Activated naive CD4-positive, alpha-beta T cell treated with anti-CD3 and anti-CD28 coated beads for 36 hours (primary cell): Measurements from ENCODE around the gene RNF207. TPM values are rescaled to one million over a fixed set of nuclear protein-coding genes. Genes with fewer than 3 reads are reported as not detected.

Experiments
- CTCF ChIA-PET: fragments of 350-600 bp; sonication (Branson Sonifier 250); formaldehyde crosslinking; loops from one replicate; lab custom pipeline; 2021; ENCODE audit warnings: antibody characterized with exemption; lab: Charles Lee
- DNase-seq: peaks from one replicate; pipeline ENCODE4 v3.0.0-alpha.2; 2020
- H3K27ac Mint-ChIP-seq: one replicate; pipeline ENCODE4 v1.8.0; 2021; ENCODE audit warnings: mild to moderate bottlenecking, mixed read lengths
- H3K27me3 Mint-ChIP-seq: one replicate; pipeline ENCODE4 v1.8.0; 2021; ENCODE audit warnings: low read depth, mixed read lengths
- H3K36me3 Mint-ChIP-seq: one replicate; pipeline ENCODE4 v1.8.0; 2021; ENCODE audit warnings: low read depth, mixed read lengths
- H3K4me1 Mint-ChIP-seq: one replicate; pipeline ENCODE4 v1.8.0; 2021; ENCODE audit warnings: low read depth, mixed read lengths
- H3K4me3 Mint-ChIP-seq: one replicate; pipeline ENCODE4 v1.8.0; 2021; ENCODE audit warnings: mild to moderate bottlenecking, moderate library complexity, mixed read lengths
- H3K9me3 Mint-ChIP-seq: one replicate; pipeline ENCODE4 v1.8.0; 2021; ENCODE audit warnings: mixed read lengths
- intact Hi-C: fragments of 100-400 bp; cut with micrococcal nuclease; formaldehyde crosslinking; loops from one replicate; pipeline ENCODE4 v1.15.1; 2023
- total RNA-seq, 2 experiments: library from RNA; stranded (reverse); gene quantifications; one replicate each; pipeline ENCODE4 v1.2.3, GENCODE V29; 2021

RNF207 gene
- total RNA-seq, 2 experiments from 2014 or later, result 3.2 to 4.1 TPM

DNA sequence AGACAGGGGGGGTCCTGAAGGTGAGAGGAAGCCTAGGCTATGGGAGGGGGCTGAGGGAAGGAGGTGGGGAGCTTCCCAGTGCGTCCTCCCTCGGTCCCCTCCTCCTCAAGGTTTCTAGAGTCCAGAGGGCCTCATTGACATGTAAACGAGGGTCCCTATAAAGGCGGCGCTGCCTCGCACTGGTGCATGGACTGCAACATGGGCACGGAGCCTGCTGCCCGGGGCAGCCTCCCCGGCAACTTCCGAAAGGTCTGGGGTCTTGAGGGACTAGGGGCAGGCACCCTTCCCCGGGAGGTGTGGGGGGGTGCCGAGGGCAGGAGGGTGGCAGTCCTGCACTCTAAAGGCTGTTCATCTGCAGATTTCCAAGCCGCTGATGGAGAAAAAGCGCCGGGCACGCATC is 38.1 kb downstream of the RNF207 start, which contains the start of gene HES3:
Gene HES3, plus strand, starts transcription at position 187 of the 400 bp plus-strand sequence. Its CDS starts 187 bp downstream, at position 374.
- H3K4me3 Mint-ChIP-seq, result no peak within 1 kb of the TSS
- H3K4me1 Mint-ChIP-seq, result peaks cover 14% of the 10 kb centered on the region
- H3K36me3 Mint-ChIP-seq, result no peaks in the 10 kb centered on the region
- DNase-seq, result no peak
- H3K27ac Mint-ChIP-seq, result no peak within 1 kb of the TSS
- intact Hi-C loops, result loop anchor here (2.0 kb wide), 1 partner anchor 191 kb away; no protein-coding TSS in a partner anchor
- CTCF ChIA-PET, result interaction anchor here (1.1 to 1.7 kb wide), 2 partner anchors 45 to 135 kb away, joined by 5 to 8 read pairs; partner anchors contain the start of gene RPL22
- H3K27me3 Mint-ChIP-seq, result peaks cover 57% of the 10 kb centered on the region
- H3K9me3 Mint-ChIP-seq, result no peaks in the 10 kb centered on the region

DNA sequence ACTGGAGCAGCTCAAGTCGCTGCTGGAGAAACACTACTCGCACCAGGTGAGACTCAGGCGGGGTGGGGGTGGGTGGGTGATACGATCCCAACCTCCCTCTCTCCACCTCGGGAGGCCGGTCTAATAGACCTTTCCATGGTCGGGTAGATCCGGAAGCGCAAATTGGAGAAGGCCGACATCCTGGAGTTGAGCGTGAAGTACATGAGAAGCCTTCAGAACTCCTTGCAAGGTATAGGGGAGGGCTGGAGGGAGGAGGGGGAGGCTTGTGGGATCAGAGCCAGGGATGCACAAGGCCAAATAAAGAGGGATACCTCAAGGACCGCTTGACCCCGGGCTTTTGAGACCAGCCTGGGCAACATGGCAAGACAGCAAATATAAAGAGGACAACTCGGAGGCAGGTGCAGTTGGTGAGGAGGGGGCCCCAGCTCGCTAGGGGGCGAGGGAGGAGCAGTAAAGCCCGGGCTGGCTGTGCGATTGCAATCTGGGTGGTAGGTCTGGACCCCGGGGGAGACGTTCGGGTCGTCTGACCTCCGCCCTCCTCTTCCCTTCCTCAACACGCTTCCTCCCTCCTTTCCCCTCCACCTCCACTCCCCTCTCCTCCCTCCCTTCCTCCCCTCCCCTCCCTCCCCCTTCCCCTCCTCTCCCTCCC is 38.6 kb downstream of the RNF207 start:
- CTCF ChIA-PET, result interaction anchor here (0.6 to 4.1 kb wide), 6 partner anchors 45 to 158 kb away, joined by 3 to 25 read pairs (median 4); partner anchors contain the start of genes ACOT7 and RPL22
- no peak for DNase-seq
- intact Hi-C loops, result loop anchor here (1.0 to 5.0 kb wide), 5 partner anchors 8 to 732 kb away; no protein-coding TSS in a partner anchor
- Mint-ChIP-seq H3K27ac (no peak overlapping the region), H3K9me3 (no peaks in the 10 kb centered on the region), H3K4me1 (peaks cover 14% of the 10 kb centered on the region), H3K36me3 (no peaks in the 10 kb centered on the region), H3K4me3 (no peak overlapping the region), H3K27me3 (peaks cover 54% of the 10 kb centered on the region)

DNA sequence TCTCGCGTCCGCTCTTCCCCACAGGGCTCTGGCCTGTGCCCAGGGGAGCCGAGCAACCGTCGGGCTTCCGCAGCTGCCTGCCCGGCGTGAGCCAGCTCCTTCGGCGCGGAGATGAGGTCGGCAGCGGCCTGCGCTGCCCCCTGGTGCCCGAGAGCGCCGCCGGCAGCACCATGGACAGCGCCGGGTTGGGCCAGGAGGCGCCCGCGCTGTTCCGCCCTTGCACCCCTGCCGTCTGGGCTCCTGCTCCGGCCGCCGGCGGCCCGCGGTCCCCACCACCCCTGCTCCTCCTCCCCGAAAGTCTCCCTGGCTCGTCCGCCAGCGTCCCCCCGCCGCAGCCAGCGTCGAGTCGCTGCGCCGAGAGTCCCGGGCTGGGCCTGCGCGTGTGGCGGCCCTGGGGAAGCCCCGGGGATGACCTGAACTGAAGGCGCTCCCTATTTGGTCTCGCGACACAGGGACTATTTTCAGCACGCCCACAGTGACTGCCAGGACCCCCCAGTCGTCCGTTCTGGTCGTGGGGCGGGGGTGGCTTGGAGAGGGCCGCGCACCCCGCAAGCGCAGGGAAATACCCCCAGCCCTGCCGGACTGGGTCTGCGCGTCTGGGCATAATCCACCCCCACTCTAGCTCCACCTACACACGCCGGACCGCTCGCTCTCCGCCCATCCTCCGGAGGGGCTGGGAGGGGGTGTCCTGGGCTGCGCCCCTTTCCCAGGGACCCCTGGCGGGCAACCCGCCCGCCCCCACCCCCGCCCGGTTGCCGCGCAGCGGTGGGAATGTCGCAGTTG is 39.4 kb downstream of the RNF207 start:
- H3K4me1 Mint-ChIP-seq, result peaks cover 14% of the 10 kb centered on the region
- no peaks in the 10 kb centered on the region for H3K9me3 Mint-ChIP-seq
- no peaks in the 10 kb centered on the region for H3K36me3 Mint-ChIP-seq
- H3K27me3 Mint-ChIP-seq, result peaks cover 54% of the 10 kb centered on the region
- CTCF ChIA-PET, result interaction anchor here (0.6 to 4.2 kb wide), 15 partner anchors 9 to 194 kb away, joined by 3 to 49 read pairs (median 6); partner anchors contain the start of genes ACOT7, ICMT and RPL22
- no peak overlapping the region for H3K27ac Mint-ChIP-seq
- peak; percentile 79 for DNase-seq
- no peak overlapping the region for H3K4me3 Mint-ChIP-seq
- intact Hi-C loops, result loop anchor here (1.0 to 5.0 kb wide), 5 partner anchors 9 to 733 kb away; no protein-coding TSS in a partner anchor

DNA sequence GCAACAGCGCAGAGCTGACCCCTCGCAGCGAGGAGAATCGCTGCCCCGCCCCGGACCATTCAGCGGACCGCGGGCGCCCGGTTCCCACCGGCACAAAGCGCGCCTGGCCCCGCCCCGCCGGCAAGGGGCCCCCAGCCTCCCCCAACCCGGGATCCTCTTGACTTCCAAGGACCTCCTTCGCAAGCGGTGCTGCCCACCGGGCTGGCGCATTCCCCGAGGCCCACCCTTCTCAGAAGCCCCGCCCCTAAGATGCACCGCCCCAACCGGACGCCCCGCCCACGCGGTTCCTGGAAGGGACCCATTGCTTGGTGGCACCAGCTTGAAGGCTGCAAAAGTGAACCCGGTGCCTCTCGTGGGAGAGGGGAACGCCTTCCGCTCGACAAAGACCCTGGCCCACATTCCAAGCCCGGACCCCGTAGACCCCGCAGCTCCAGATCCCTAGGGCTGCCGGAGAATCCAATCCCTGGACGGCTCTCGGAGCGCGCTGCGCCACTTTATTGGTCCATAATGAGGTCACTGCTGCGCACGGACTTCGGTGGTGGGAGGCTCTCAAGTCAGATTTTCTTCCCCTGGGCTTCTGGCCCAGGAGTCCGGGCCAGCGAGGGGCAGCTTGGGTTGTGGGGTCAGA is 40.1 kb downstream of the RNF207 start:
- Mint-ChIP-seq H3K4me1 (peaks cover 14% of the 10 kb centered on the region), H3K9me3 (no peaks in the 10 kb centered on the region), H3K36me3 (no peaks in the 10 kb centered on the region), H3K27me3 (peaks cover 54% of the 10 kb centered on the region), H3K27ac (no peak overlapping the region), H3K4me3 (no peak overlapping the region)
- peak; percentile 59 for DNase-seq
- intact Hi-C loops, result loop anchor here (1.0 to 5.0 kb wide), 9 partner anchors 10 to 734 kb away; no protein-coding TSS in a partner anchor
- CTCF ChIA-PET, result interaction anchor here (0.8 to 4.2 kb wide), 24 partner anchors 8 to 349 kb away, joined by 3 to 49 read pairs (median 5); partner anchors contain the start of genes ACOT7 and ICMT

GRCh38 chr1:6246497-6247467 is 40.9 kb downstream of the RNF207 start:
- Mint-ChIP-seq H3K27ac (no peak overlapping the region), H3K4me3 (peak overlapping the region; percentile 36), H3K9me3 (no peaks in the 10 kb centered on the region), H3K27me3 (peaks cover 48% of the 10 kb centered on the region), H3K4me1 (peaks cover 8% of the 10 kb centered on the region), H3K36me3 (no peaks in the 10 kb centered on the region)
- intact Hi-C loops, result loop anchor here (1.0 to 5.0 kb wide), 6 partner anchors 97 to 734 kb away; no protein-coding TSS in a partner anchor
- CTCF ChIA-PET, result interaction anchor here (0.7 to 4.2 kb wide), 30 partner anchors 8 to 348 kb away, joined by 3 to 49 read pairs (median 4); partner anchors contain the start of genes ACOT7 and ICMT
- DNase-seq, result peak; percentile 82

DNA sequence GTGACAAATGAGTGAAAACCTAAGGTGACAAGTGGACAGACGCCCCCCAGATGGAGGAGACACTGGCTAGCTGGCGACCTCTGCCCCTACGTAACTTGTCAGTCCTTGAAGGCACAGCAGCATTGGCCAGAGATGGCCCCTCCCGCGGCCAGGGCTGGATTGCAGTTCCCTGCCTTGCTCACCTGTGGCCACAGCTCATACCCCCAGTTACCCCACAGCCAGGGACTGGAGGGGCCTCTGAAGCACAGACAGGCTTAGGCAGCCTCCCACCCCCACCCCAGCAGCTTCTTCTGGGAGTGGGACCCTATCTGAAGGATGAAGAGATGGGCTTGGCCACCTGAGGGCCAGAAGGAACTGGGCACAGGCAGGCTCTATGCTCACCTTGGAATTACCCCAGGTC is 41.7 kb downstream of the RNF207 start:
- H3K4me1 Mint-ChIP-seq, result peaks cover 8% of the 10 kb centered on the region
- no peak for DNase-seq
- intact Hi-C loops, result loop anchor here (2.0 to 5.0 kb wide), 3 partner anchors 149 to 735 kb away; no protein-coding TSS in a partner anchor
- no peak overlapping the region for H3K27ac Mint-ChIP-seq
- CTCF ChIA-PET, result interaction anchor here (0.8 to 4.2 kb wide), 15 partner anchors 9 to 202 kb away, joined by 3 to 49 read pairs (median 8); partner anchors contain the start of genes ACOT7 and ICMT
- H3K9me3 Mint-ChIP-seq, result no peaks in the 10 kb centered on the region
- no peaks in the 10 kb centered on the region for H3K36me3 Mint-ChIP-seq
- H3K27me3 Mint-ChIP-seq, result peaks cover 48% of the 10 kb centered on the region
- H3K4me3 Mint-ChIP-seq, result no peak overlapping the region

DNA sequence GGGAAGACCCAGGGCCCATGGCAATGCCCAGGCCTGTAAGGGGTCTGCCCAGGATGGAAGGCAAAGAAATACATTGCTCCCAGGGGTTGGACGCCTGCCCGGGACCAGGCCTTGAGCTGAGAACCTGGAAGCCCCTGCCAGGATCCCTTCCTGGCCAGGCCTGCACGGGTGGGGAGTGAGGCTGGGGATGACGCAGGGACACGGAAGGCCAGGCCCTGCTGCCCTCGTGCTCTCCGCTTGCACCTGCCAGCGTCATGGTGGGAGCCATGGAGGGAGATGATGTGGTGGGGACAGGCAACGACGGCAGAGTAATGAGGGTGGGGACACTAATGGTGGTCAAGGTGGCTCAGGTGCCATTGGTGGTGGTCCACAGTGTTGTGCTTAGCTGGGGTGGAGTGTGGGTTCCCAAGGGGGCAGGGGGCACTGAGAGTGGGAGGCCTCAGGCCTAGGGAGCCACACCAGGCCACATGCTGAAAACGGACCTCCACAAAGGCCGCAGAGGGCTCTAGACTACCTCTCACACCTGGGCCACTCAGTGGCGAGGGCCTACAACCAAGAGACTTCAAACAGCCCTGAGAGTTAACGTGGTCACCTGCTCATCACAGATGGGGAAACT is 42.4 kb downstream of the RNF207 start:
- H3K27me3 Mint-ChIP-seq, result peaks cover 44% of the 10 kb centered on the region

DNA sequence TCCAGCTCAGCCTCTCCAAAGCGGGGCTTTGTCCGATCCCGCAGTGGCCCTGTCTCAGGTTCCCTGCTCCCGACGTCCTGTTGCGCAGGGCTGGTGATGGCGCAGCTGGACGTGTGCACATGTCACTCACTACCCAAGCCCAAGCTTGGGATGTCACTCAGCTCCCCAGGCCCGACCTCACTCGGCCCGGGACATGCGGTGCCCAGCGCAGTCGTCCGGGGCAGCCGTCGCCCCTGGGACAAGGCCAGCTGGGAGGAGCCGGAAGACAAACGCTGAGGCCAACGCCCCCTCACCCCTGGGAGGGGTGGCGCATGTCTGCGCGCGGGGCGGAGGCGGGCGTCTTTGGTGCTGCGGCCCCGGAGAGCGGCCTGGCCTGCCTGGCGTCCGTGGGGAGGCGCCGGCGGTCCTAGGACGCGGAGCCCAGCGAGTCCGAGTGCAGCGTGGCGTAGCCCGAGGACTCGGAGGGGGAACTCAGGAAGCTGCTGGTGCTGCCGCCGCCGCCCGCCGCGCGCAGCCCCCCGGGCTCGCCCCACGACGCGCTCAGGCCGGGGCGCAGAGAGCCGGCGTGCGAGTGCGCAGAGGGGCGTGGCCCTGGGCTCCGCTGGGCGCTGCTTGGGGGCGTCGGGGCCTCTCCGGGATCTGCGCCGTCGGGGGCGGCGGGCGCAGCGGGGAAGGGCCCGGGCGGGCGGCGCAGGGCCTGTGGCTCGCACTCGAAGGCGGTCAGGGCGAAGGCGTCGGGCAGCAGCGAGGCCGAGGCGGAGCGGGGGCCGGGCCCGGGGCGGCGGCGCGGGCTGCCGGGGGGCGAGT is 43.2 kb downstream of the RNF207 start:
- Mint-ChIP-seq H3K27me3 (peaks cover 37% of the 10 kb centered on the region), H3K36me3 (no peaks in the 10 kb centered on the region), H3K9me3 (no peaks in the 10 kb centered on the region), H3K4me3 (no peak overlapping the region), H3K4me1 (peaks cover 8% of the 10 kb centered on the region), H3K27ac (no peak overlapping the region)
- CTCF ChIA-PET, result interaction anchor here (1.0 to 4.2 kb wide), 3 partner anchors 9 to 190 kb away, joined by 3 to 49 read pairs (median 25); no protein-coding TSS in a partner anchor
- DNase-seq, result no peak
- intact Hi-C loops, result loop anchor here (5.0 kb wide), 2 partner anchors 228 to 737 kb away; no protein-coding TSS in a partner anchor

More for the DNA sequence above, 42.4 kb downstream of the RNF207 start:
- Mint-ChIP-seq H3K36me3 (no peaks in the 10 kb centered on the region), H3K27ac (no peak overlapping the region), H3K4me3 (no peak overlapping the region), H3K9me3 (no peaks in the 10 kb centered on the region), H3K4me1 (peaks cover 8% of the 10 kb centered on the region)
- CTCF ChIA-PET, result interaction anchor here (1.0 to 4.2 kb wide), 9 partner anchors 9 to 191 kb away, joined by 3 to 49 read pairs (median 9); partner anchors contain the start of genes ACOT7 and ICMT
- intact Hi-C loops, result loop anchor here (5.0 kb wide), 2 partner anchors 229 to 736 kb away; no protein-coding TSS in a partner anchor
- no peak for DNase-seq

GRCh38 chr1:6249739-6250689 is 44.1 kb downstream of the RNF207 start:
- Mint-ChIP-seq H3K4me3 (no peak overlapping the region), H3K36me3 (no peaks in the 10 kb centered on the region), H3K9me3 (no peaks in the 10 kb centered on the region), H3K27ac (no peak overlapping the region), H3K27me3 (peaks cover 31% of the 10 kb centered on the region), H3K4me1 (peaks cover 5% of the 10 kb centered on the region)
- no peak for DNase-seq
- intact Hi-C loops, result loop anchor here (5.0 kb wide), 2 partner anchors 227 to 738 kb away; no protein-coding TSS in a partner anchor
- CTCF ChIA-PET, result no interaction called here
